Brain microvascular endothelial cell (primary cell): Measurements from ENCODE around the gene BMP7.

ENCODE experiments used
- DNase-seq: peaks from one replicate; pipeline ENCODE4 v3.0.0-alpha.2; 2020
- H3K27ac ChIP-seq: fragments of 250-450 bp; sonication (Bioruptor Pico); 2 replicates; pipeline ENCODE4 v1.5.1; 2020; ENCODE audit warnings: mild to moderate bottlenecking, moderate library complexity
- H3K27me3 ChIP-seq: fragments of 250-450 bp; sonication (Bioruptor Pico); replicated peaks from 2 replicates; pipeline ENCODE4 v1.5.1; 2020; ENCODE audit warnings: mild to moderate bottlenecking
- H3K36me3 ChIP-seq: fragments of 250-450 bp; sonication (Bioruptor Pico); replicated peaks from 2 replicates; pipeline ENCODE4 v1.5.1; 2020; ENCODE audit warnings: mild to moderate bottlenecking
- H3K4me3 ChIP-seq: 2 replicates; pipeline ENCODE4 v1.5.1; 2011; ENCODE audit warnings: low read depth, mild to moderate bottlenecking, control low read depth, low read length, moderate library complexity
- CTCF ChIP-seq: IDR thresholded peaks from 2 replicates; pipeline ENCODE4 v1.5.1; 2011; ENCODE audit warnings: low read depth, mild to moderate bottlenecking, moderate library complexity, low read length, control low read depth, inconsistent platforms; ENCODE audit errors: missing control alignments
- in situ Hi-C: cut with HindIII; loops from 2 replicates; pipeline ENCODE4 v1.10.0; 2017; ENCODE audit warnings: low sequenced_read_pairs, low pct_ligation_motif_present

The BMP7 gene

GRCh38 chr20:57145089-57145631 lies 121.3 kb downstream of the BMP7 start:
- no peak for DNase-seq
- Histone ChIP-seq H3K4me3 (no peak overlapping the region), H3K27ac (no peak overlapping the region), H3K27me3 (peaks cover 2% of the 10 kb centered on the region), H3K36me3 (no peaks in the 10 kb centered on the region)
- in situ Hi-C loops = no loop called here
- TF ChIP-seq CTCF = no peak

- no peak for TF ChIP-seq CTCF
- Histone ChIP-seq H3K27ac (no peak overlapping the region), H3K27me3 (peaks cover 2% of the 10 kb centered on the region), H3K4me3 (no peak overlapping the region), H3K36me3 (no peaks in the 10 kb centered on the region)
- DNase-seq = no peak
- in situ Hi-C loops = no loop called here
Measured at GRCh38 chr20:57143173-57143572, 123.3 kb downstream of the BMP7 start.

- no peak overlapping the region for H3K4me3 ChIP-seq
- H3K27me3 ChIP-seq = no peaks in the 10 kb centered on the region
- DNase-seq = no peak
- in situ Hi-C loops = no loop called here
- no peak overlapping the region for H3K27ac ChIP-seq
- TF ChIP-seq CTCF = no peak
- H3K36me3 ChIP-seq = no peaks in the 10 kb centered on the region
Measured at GRCh38 chr20:57142667-57143066, 123.8 kb downstream of the BMP7 start.

- no peak for TF ChIP-seq CTCF
- no peaks in the 10 kb centered on the region for H3K36me3 ChIP-seq
- in situ Hi-C loops = no loop called here
- H3K4me3 ChIP-seq = no peak overlapping the region
- no peaks in the 10 kb centered on the region for H3K27me3 ChIP-seq
- no peak for DNase-seq
- no peak overlapping the region for H3K27ac ChIP-seq
Measured at GRCh38 chr20:57141492-57141891, 124.9 kb downstream of the BMP7 start.

GRCh38 chr20:57140416-57140965 lies 126.0 kb downstream of the BMP7 start:
- in situ Hi-C loops = no loop called here
- DNase-seq = no peak
- no peak for TF ChIP-seq CTCF

More at GRCh38 chr20:57140416-57140965, 126.0 kb downstream of the BMP7 start:
- no peaks in the 10 kb centered on the region for H3K36me3 ChIP-seq
- H3K27me3 ChIP-seq = no peaks in the 10 kb centered on the region
- no peak overlapping the region for H3K4me3 ChIP-seq
- H3K27ac ChIP-seq = no peak overlapping the region
